ENCODE results near the gene VPS51. TPM values are rescaled to one million over a fixed set of nuclear protein-coding genes. Genes with fewer than 3 reads are reported as not detected.
"Not testable (repeated sequence)": the region's sequence is repeated elsewhere in the genome, so short reads cannot be mapped to it uniquely, and the experiment has no call there.

VPS51 gene
- total RNA-seq, 1 experiment from 2014 or later, result 89.5 TPM

DNA sequence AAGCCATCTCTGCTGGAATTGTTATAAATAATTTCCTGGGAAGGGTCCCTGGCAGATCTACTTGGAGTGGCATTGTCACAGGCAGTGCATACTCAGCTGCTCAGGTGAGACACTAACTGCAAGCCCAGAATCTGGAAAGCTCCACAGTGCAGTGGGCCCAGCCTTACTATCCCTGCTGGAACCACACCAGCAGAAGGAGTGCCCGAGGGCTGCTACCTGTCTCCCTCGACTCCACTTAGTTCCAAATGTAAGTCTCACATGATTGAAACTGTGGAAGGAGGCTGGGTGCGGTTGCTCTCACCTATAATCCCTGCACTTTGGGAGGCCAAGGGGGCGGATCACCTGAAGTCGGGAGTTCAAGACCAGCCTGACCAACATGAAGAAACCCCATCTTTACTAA, 52.6 kb downstream of the VPS51 start (continued):
- TF ChIP-seq ZFX (IDR thresholded peaks at IDR 0.05) (no peak), SRF (IDR thresholded peaks at IDR 0.05; ENCODE audit: low read depth) (no peak), ELF1 (IDR thresholded peaks at IDR 0.05; ENCODE audit: borderline replicate concordance, low read depth) (no peak), CEBPB (IDR thresholded peaks at IDR 0.05; ENCODE audit: low read depth) (no peak)
- TF ChIP-seq, protein P1, sequence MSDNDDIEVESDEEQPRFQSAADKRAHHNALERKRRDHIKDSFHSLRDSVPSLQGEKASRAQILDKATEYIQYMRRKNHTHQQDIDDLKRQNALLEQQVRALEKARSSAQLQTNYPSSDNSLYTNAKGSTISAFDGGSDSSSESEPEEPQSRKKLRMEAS (IDR thresholded peaks at IDR 0.05), result no peak
- TF ChIP-seq, protein P2, sequence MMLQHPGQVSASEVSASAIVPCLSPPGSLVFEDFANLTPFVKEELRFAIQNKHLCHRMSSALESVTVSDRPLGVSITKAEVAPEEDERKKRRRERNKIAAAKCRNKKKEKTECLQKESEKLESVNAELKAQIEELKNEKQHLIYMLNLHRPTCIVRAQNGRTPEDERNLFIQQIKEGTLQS (IDR thresholded peaks at IDR 0.05), result no peak

DNA sequence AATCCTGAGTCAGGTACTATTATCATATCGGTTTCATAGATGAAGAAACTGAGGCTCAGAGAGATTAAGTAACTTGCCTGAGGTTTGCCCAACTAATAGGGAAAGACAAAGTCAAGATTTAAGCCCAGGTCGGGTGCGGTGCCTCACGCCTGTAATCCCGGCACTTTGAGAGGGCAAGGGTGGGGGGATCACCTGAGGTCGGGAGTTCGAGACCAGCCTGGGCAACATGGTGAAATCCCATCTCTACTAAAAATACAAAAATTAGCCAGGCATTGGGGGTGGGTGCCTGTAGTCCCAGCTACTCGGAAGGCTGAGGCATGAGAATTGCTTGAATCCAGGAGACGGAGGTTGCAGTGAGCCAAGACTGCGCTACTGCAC, 54.1 kb downstream of the VPS51 start:
- intact Hi-C loops (cut with micrococcal nuclease); RAD21 ChIA-PET (ENCODE audit: low non-redundant PET in 1 of 2, low total read pairs in 2 of 2, uncharacterized antibody in 2 of 2, unreplicated experiment in 2 of 2); H3K27me3 ChIP-seq (ENCODE audit: insufficient read depth, low read length); H4K20me1 ChIP-seq (ENCODE audit: insufficient read depth); H3K9me2 ChIP-seq (ENCODE audit: insufficient read depth); CTCF ChIA-PET; H3K9me3 ChIP-seq (ENCODE audit: control insufficient read depth in 1 of 2, insufficient read depth in 1 of 2, low read depth in 1 of 2, low read length in 2 of 2); POLR2A ChIA-PET; H3K79me2 ChIP-seq (ENCODE audit: insufficient read depth, low read length); H3K36me3 ChIP-seq (ENCODE audit: control insufficient read depth in 1 of 2, insufficient read depth in 2 of 2, low read length in 2 of 2); DNase-seq (ENCODE audit: low read depth, low spot score): not testable (repeated sequence)
- Histone ChIP-seq H3K4me2 (ENCODE audit: low read length) (peak overlapping the region; percentile 74), H3K9ac (ENCODE audit: low read length) (peak overlapping the region; percentile 50), H3K4me3 (replicated peaks in 1 of 2; ENCODE audit: low read depth in 1 of 2, low read length in 2 of 2) (peak overlapping the region; percentile 20 to 29; a peak in 3 of 4 replicates), H3K27ac (ENCODE audit: low read depth, low read length) (peak overlapping the region; percentile 89), H2AFZ (ENCODE audit: low read depth, low read length, poor library complexity, severe bottlenecking) (peak overlapping the region; percentile 37), H3K4me1 (ENCODE audit: control insufficient read depth in 1 of 2, insufficient read depth in 2 of 2, low read length in 2 of 2) (peaks cover 15 to 29% of the 10 kb centered on the region in 2 experiments)
- BruUV-seq (replicated peaks), result TSS peak; percentile 58
- ATAC-seq, result 0 out of 2 replicates have a peak, but pooled peaks have one; percentile 1

DNA sequence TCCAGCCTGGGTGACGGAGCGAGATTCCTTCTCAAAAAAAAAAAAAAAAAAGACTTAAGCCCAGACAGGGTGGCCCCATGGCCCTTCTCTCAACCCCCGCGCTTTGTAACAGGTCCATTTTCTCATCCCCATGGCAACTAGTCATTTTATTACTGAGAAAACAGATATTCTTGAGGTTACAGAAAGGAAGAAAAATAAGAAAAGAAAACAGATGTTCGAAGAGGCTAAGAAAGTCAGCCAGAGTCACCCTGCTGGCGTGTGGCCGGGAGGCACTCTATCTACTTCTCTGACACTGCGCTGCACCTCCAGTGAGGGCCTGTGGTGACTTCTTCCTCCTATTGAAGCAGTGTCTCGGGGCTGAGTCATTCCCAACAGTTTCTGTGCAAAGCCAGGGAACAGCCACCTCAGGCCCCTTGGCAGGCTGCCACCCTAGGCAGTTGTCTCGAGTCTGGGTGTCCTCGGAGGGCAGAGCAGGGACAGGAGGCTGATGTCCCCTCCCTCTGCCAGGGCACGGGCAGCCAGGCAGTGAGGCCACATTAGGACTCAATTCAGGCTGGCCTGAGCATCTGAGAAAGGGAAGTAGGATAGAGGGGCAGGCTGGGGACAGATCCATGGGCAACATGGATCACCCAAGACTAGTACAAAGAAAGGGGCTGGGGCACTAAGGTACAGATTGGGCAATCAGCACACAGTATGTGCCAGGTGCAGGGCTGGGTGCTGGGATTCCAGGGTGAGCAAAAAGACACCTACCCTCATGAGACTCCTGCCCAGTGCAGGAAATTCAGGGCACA, 54.7 kb downstream of the VPS51 start:
- Histone ChIP-seq H3K9me3 (ENCODE audit: control insufficient read depth in 1 of 2, insufficient read depth in 1 of 2, low read depth in 1 of 2, low read length in 2 of 2) (peaks cover 0 to 7% of the 10 kb centered on the region in 2 experiments; a peak in 1 of 4 replicates), H3K4me3 (replicated peaks in 1 of 2; ENCODE audit: low read depth in 1 of 2, low read length in 2 of 2) (peak overlapping the region; percentile 20 to 29; a peak in 3 of 4 replicates), H3K9me2 (ENCODE audit: insufficient read depth) (no peaks in the 10 kb centered on the region), H3K27ac (ENCODE audit: low read depth, low read length) (peak overlapping the region; percentile 89), H3K36me3 (ENCODE audit: control insufficient read depth in 1 of 2, insufficient read depth in 2 of 2, low read length in 2 of 2) (no peaks in the 10 kb centered on the region), H3K4me1 (ENCODE audit: control insufficient read depth in 1 of 2, insufficient read depth in 2 of 2, low read length in 2 of 2) (peaks cover 15 to 29% of the 10 kb centered on the region in 2 experiments), H3K4me2 (ENCODE audit: low read length) (peak overlapping the region; percentile 74), H3K79me2 (ENCODE audit: insufficient read depth, low read length) (no peaks in the 10 kb centered on the region), H4K20me1 (ENCODE audit: insufficient read depth) (no peaks in the 10 kb centered on the region), H2AFZ (ENCODE audit: low read depth, low read length, poor library complexity, severe bottlenecking) (peak overlapping the region; percentile 9), H3K27me3 (ENCODE audit: insufficient read depth, low read length) (no peaks in the 10 kb centered on the region), H3K9ac (ENCODE audit: low read length) (peak overlapping the region; percentile 50)
- peak; percentile 90 for DNase-seq (ENCODE audit: low read depth, low spot score)
- POLR2A ChIA-PET, result interaction anchor here (1.1 kb wide), 1 partner anchor 29 kb away, joined by 3 read pairs; the partner anchor contains the start of genes FAU and MRPL49
- peak; percentile 97 for ATAC-seq
- CTCF ChIA-PET, result no interaction called here
- RAD21 ChIA-PET (ENCODE audit: low non-redundant PET in 1 of 2, low total read pairs in 2 of 2, uncharacterized antibody in 2 of 2, unreplicated experiment in 2 of 2), result no interaction called here
- intact Hi-C loops (cut with micrococcal nuclease), result no loop called here
- no TSS peak for BruUV-seq (replicated peaks)
- no peak for TF ChIP-seq RAD21 (IDR thresholded peaks at IDR 0.05; ENCODE audit: low read depth)
- TF ChIP-seq, protein P1 (IDR thresholded peaks at IDR 0.05), result peak; percentile 58
- TF ChIP-seq CBX3 (IDR thresholded peaks at IDR 0.05; ENCODE audit: low read depth), result peak; percentile 94
- TF ChIP-seq CTCF (IDR thresholded peaks at IDR 0.05 in 2 of 3, conservative IDR thresholded peaks at IDR 0.05 in 1 of 3; ENCODE audit: borderline replicate concordance in 1 of 3, insufficient read depth in 1 of 3, low read depth in 2 of 3, low read length in 2 of 3), result no peak
- TF ChIP-seq EZH2 (IDR thresholded peaks at IDR 0.05), result no peak
- peak; percentile 79 for TF ChIP-seq CEBPB (IDR thresholded peaks at IDR 0.05; ENCODE audit: low read depth)
- no peak for TF ChIP-seq SIN3A (IDR thresholded peaks at IDR 0.05; ENCODE audit: low read depth)
- no peak for TF ChIP-seq ZNF274 (IDR thresholded peaks at IDR 0.05; ENCODE audit: low read depth, low read length)
- peak; percentile 59 for TF ChIP-seq YY1 (IDR thresholded peaks at IDR 0.05; ENCODE audit: extremely low read depth, insufficient replicate concordance, low read depth, low read length)
- peak; percentile 87 for TF ChIP-seq POLR2AphosphoS5 (IDR thresholded peaks at IDR 0.05; ENCODE audit: low read depth, low read length)
- TF ChIP-seq SP1 (IDR thresholded peaks at IDR 0.05; ENCODE audit: low read depth), result peak; percentile 87
- peak; percentile 21; the same call in 1 of the 2 replicates for TF ChIP-seq ZFX (IDR thresholded peaks at IDR 0.05)

Data from HCT116 (cell line).